GM13976 (cell line): ENCODE measurements around the gene EVL.

Experiments used
- DNase-seq: peaks from one replicate; pipeline ENCODE4 v3.0.0; 2012; ENCODE audit warnings: low spot score
- in situ Hi-C: fragments of 300-500 bp; cut with MboI; formaldehyde crosslinking; loops from one replicate; pipeline ENCODE4 v1.12.0; 2022; ENCODE audit warnings: low sequenced_read_pairs, mixed read lengths, inconsistent platforms; ENCODE audit not compliant: unreplicated experiment
- TF ChIP-seq, protein P1 (sequence below): IDR thresholded peaks from 2 replicates; pipeline ENCODE4 v1.5.1; 2012; ENCODE audit warnings: borderline replicate concordance, mild to moderate bottlenecking; ENCODE audit not compliant: insufficient read depth; ENCODE audit errors: extremely low read depth, missing control alignments, control extremely low read depth

Gene EVL

GRCh38 chr14:100031506-100032281 lies 33.5 kb upstream of the EVL start:
- DNase-seq = no peak
- TF ChIP-seq, protein P1, sequence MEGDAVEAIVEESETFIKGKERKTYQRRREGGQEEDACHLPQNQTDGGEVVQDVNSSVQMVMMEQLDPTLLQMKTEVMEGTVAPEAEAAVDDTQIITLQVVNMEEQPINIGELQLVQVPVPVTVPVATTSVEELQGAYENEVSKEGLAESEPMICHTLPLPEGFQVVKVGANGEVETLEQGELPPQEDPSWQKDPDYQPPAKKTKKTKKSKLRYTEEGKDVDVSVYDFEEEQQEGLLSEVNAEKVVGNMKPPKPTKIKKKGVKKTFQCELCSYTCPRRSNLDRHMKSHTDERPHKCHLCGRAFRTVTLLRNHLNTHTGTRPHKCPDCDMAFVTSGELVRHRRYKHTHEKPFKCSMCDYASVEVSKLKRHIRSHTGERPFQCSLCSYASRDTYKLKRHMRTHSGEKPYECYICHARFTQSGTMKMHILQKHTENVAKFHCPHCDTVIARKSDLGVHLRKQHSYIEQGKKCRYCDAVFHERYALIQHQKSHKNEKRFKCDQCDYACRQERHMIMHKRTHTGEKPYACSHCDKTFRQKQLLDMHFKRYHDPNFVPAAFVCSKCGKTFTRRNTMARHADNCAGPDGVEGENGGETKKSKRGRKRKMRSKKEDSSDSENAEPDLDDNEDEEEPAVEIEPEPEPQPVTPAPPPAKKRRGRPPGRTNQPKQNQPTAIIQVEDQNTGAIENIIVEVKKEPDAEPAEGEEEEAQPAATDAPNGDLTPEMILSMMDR = no peak
- in situ Hi-C loops = no loop called here

GRCh38 chr14:100032738-100033137 lies 32.5 kb upstream of the EVL start:
- in situ Hi-C loops = no loop called here
- no peak for DNase-seq
- TF ChIP-seq, protein P1 = no peak

DNA sequence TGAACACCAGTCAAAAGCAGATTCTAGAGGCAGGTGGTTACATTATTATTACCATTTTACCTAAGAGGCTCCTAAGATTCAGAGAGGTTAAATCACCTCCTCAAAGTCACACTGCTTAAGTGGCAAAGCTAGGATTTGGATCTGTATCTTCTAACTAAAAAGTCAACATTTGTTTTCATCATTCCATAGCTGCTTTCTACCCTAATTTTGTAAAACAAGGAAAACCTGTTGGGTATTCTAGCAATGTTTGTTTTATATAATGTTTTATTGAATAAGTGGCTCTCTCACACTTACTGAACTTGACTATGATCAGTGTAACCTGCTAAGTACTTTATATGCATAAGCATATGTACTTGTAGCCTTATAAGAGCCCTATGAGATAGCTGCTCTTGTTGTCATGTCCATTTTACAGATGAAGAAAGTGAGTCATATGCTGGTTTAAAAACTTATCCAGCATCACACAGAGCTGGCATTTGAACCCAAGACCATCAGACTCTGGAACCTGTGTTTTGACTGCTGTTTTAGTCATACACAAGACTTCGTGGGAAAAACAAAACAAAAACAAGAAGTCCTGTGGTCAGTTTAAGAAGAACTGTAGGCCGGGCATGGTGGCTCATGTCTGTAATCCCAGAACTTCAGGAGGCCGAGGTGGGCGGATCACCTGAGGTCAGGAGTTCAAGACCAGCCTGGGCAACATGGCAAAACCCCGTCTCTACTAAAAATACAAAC lies 31.7 kb upstream of the EVL start:
- TF ChIP-seq, protein P1 = no peak
- no peak for DNase-seq
- in situ Hi-C loops = no loop called here

- TF ChIP-seq, protein P1 = no peak
- no peak for DNase-seq
- in situ Hi-C loops = no loop called here
Measured at GRCh38 chr14:100034468-100034867, 30.8 kb upstream of the EVL start.

GRCh38 chr14:100034961-100035500 lies 30.2 kb upstream of the EVL start:
- TF ChIP-seq, protein P1 = no peak
- DNase-seq = no peak
- in situ Hi-C loops = no loop called here

DNA sequence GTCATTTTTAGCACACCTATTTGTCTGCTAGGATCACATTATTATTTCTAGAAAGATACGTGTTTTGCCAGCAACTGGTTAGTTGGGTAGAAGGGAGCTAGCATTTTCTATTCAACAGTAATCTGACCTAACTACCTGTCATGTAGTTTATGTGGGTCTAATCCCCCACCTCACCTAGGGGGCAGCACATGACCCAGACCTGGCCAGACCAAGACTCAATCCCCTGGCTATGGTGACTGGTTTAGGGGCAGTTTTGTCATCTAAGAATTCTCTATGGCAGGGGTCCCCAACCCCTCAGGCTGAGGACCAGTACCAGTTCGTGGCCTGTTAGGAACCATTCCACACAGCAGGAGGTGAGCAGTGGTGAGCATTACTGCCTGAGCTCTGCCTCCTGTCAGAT lies 29.5 kb upstream of the EVL start:
- TF ChIP-seq, protein P1 = no peak
- no peak for DNase-seq
- in situ Hi-C loops = no loop called here
